PC-9 (cell line): ENCODE results near the gene BFSP2. TPM values are rescaled to one million over a fixed set of nuclear protein-coding genes. Genes with fewer than 3 reads are reported as not detected.

Experiments used
- BruUV-seq: library from RNA; stranded (reverse); fragments of 400-500 nt; replicated peaks from 2 replicates; lab custom pipeline; 2021; lab: Mats Ljungman, UMichigan
- CTCF ChIA-PET: fragments of 300-600 bp; sonication (Branson Sonifier 250); formaldehyde crosslinking; loops from one replicate; lab custom pipeline; 2022; ENCODE audit warnings: antibody characterized with exemption; lab: Charles Lee
- POLR2A ChIA-PET: fragments of 300-600 bp; sonication (Branson Sonifier 250); formaldehyde crosslinking; loops from one replicate; lab custom pipeline; 2022; ENCODE audit warnings: antibody characterized with exemption; ENCODE audit not compliant: unreplicated experiment; lab: Charles Lee
- DNase-seq, 2 experiments: peaks; one replicate each; pipeline versions ENCODE4 v3.0.0 to v3.0.0-alpha.2; 2015 to 2022; ENCODE audit warnings: mixed read lengths in 1 of 2
- H2AFZ ChIP-seq: fragments of 200-600 bp; sonication (generic); 2 replicates; pipeline ENCODE4 v1.8.1; 2017; ENCODE audit warnings: antibody characterized with exemption
- H3F3A ChIP-seq: fragments of 200-600 bp; sonication (generic); 2 replicates; pipeline ENCODE4 v1.8.1; 2017; ENCODE audit warnings: antibody characterized with exemption, mild to moderate bottlenecking, low read depth; ENCODE audit not compliant: insufficient read depth
- H3K27ac ChIP-seq: fragments of 200-600 bp; sonication (generic); 2 replicates; pipeline ENCODE4 v1.6.1; 2016; ENCODE audit warnings: mixed run types
- H3K27me3 ChIP-seq: fragments of 200-600 bp; sonication (generic); 2 replicates; pipeline ENCODE4 v1.6.1; 2016; ENCODE audit warnings: low read depth, mixed run types; ENCODE audit not compliant: insufficient read depth
- H3K36me3 ChIP-seq: fragments of 200-600 bp; sonication (generic); 2 replicates; pipeline ENCODE4 v1.6.1; 2016; ENCODE audit warnings: low read depth, mixed run types
- H3K4me1 ChIP-seq: fragments of 200-600 bp; sonication (generic); replicated peaks from 2 replicates; pipeline ENCODE4 v1.6.1; 2016; ENCODE audit warnings: mixed run types; ENCODE audit not compliant: insufficient read depth
- H3K4me2 ChIP-seq: fragments of 200-600 bp; sonication (generic); 2 replicates; pipeline ENCODE4 v1.6.1; 2017; ENCODE audit warnings: mixed run types
- H3K4me3 ChIP-seq: fragments of 200-600 bp; sonication (generic); 2 replicates; pipeline ENCODE4 v1.6.1; 2016; ENCODE audit warnings: mixed run types
- H3K79me2 ChIP-seq: fragments of 200-600 bp; sonication (generic); 2 replicates; pipeline ENCODE4 v1.6.1; 2017; ENCODE audit warnings: low read depth, mixed run types
- H3K9me2 ChIP-seq: fragments of 200-600 bp; sonication (generic); 2 replicates; pipeline ENCODE4 v1.8.1; 2017; ENCODE audit warnings: mild to moderate bottlenecking; ENCODE audit not compliant: insufficient read depth
- H3K9me3 ChIP-seq: fragments of 200-600 bp; sonication (generic); 2 replicates; pipeline ENCODE4 v1.8.1; 2016; ENCODE audit warnings: low read depth; ENCODE audit not compliant: insufficient read depth
- H4K20me1 ChIP-seq: fragments of 200-600 bp; sonication (generic); 2 replicates; pipeline ENCODE4 v1.8.1; 2017; ENCODE audit not compliant: insufficient read depth
- EZH2 ChIP-seq: fragments of 200-600 bp; sonication (generic); IDR thresholded peaks from 2 replicates; pipeline ENCODE4 v1.8.0; 2017; ENCODE audit warnings: antibody characterized with exemption, low read depth
- intact Hi-C: fragments of 100-400 bp; cut with micrococcal nuclease; formaldehyde crosslinking; loops from one replicate; pipeline ENCODE4 v1.10.0; 2022; ENCODE audit not compliant: unreplicated experiment
- total RNA-seq: library from RNA; stranded (reverse); gene quantifications from 2 replicates; pipeline ENCODE4 v1.2.3, GENCODE V29; 2021
- TF ChIP-seq, protein P1 (sequence below): fragments of 200-600 bp; sonication (generic); conservative IDR thresholded peaks from 2 replicates; pipeline ENCODE4 v1.6.1; 2017; ENCODE audit warnings: mixed run types, antibody characterized with exemption, mild to moderate bottlenecking, moderate library complexity

BFSP2 gene
- total RNA-seq, 1 experiment from 2014 or later: not detected

GRCh38 chr3:133396906-133397305 is 3.0 kb upstream of the BFSP2 start:
- Histone ChIP-seq H3K27ac (no peak overlapping the region), H3K9me2 (no peaks in the 10 kb centered on the region)

DNA sequence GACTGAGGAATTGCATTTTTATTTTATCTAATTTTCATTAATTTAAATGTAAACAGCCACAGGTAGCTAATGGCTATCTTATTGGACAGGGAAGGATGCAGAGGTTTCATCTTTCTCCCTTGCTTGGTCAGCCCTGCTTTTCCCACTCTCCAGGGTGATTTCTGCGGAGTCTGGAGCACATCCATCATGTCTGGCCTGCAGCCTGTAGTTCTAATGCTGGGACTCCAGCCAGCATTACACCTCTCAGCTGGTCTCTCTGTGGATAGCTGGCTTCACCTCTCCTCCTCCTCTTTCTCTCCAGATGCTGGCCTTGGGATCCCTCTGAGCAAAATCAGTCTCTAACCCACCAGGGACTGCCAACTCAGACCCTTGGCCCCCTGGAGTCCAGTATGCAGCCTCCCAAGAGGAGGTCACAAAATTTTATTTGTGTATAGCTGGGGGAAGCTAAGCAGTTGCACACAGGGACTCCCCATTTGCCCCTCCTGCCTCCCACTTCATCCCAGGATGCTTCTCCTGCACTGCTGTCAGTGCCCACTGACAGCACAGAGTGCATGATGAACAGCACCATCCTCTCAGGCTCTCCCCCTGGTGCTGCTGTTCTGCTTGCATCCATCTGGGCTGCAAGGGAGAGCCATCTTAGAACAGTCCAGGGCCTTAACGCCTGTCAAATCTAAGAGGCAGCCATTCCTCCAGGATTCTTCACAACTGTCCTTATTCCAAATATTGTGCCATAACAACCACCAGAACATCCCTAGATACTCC is 1.7 kb downstream of the BFSP2 start:
- Histone ChIP-seq H3K27ac (no peak overlapping the region), H3K4me3 (no peak overlapping the region), H3K4me2 (no peak overlapping the region), H3K9me2 (no peaks in the 10 kb centered on the region), H3F3A (no peaks in the 10 kb centered on the region), H4K20me1 (no peaks in the 10 kb centered on the region), H3K27me3 (peaks cover 54% of the 10 kb centered on the region), H3K36me3 (no peaks in the 10 kb centered on the region), H3K79me2 (no peaks in the 10 kb centered on the region), H2AFZ (no peak overlapping the region), H3K9me3 (no peaks in the 10 kb centered on the region), H3K4me1 (no peaks in the 10 kb centered on the region)
- intact Hi-C loops: no loop called here
- CTCF ChIA-PET: no interaction called here
- POLR2A ChIA-PET: no interaction called here
- BruUV-seq: no TSS peak
- TF ChIP-seq EZH2: no peak
- TF ChIP-seq, protein P1, sequence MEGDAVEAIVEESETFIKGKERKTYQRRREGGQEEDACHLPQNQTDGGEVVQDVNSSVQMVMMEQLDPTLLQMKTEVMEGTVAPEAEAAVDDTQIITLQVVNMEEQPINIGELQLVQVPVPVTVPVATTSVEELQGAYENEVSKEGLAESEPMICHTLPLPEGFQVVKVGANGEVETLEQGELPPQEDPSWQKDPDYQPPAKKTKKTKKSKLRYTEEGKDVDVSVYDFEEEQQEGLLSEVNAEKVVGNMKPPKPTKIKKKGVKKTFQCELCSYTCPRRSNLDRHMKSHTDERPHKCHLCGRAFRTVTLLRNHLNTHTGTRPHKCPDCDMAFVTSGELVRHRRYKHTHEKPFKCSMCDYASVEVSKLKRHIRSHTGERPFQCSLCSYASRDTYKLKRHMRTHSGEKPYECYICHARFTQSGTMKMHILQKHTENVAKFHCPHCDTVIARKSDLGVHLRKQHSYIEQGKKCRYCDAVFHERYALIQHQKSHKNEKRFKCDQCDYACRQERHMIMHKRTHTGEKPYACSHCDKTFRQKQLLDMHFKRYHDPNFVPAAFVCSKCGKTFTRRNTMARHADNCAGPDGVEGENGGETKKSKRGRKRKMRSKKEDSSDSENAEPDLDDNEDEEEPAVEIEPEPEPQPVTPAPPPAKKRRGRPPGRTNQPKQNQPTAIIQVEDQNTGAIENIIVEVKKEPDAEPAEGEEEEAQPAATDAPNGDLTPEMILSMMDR: no peak
- no peak for DNase-seq

More at GRCh38 chr3:133396906-133397305, 3.0 kb upstream of the BFSP2 start:
- intact Hi-C loops: no loop called here
- ChIA-PET CTCF (no interaction called here), POLR2A (no interaction called here)
- H3F3A ChIP-seq: no peaks in the 10 kb centered on the region
- TF ChIP-seq EZH2: no peak
- no peak overlapping the region for H3K4me3 ChIP-seq
- no peaks in the 10 kb centered on the region for H4K20me1 ChIP-seq
- H3K79me2 ChIP-seq: no peaks in the 10 kb centered on the region
- DNase-seq: no peak
- no peak overlapping the region for H2AFZ ChIP-seq
- no peaks in the 10 kb centered on the region for H3K36me3 ChIP-seq
- peaks cover 64% of the 10 kb centered on the region for H3K27me3 ChIP-seq
- H3K9me3 ChIP-seq: no peaks in the 10 kb centered on the region
- no peaks in the 10 kb centered on the region for H3K4me1 ChIP-seq
- no TSS peak for BruUV-seq
- no peak overlapping the region for H3K4me2 ChIP-seq

DNA sequence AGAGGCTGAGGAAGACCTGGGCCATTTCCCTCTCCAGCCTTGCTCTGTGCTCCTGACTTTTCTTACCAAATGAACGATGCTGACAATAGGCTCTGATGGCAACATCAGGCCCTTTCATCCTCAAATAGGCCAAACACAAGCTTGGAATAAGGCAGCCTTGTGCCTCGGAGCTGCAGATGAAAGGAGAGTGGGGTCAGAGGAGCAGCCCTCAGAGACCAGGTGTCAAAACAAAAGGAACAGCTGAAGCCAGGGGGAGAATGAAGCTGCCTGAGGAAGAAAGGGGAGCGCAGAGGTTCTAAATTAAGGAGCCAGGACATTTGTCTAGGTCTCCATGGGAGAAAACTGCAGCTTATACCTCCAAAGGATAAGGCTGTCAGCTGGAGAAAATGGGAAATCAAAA is 5.1 kb downstream of the BFSP2 start:
- POLR2A ChIA-PET: no interaction called here
- peaks cover 48% of the 10 kb centered on the region for H3K27me3 ChIP-seq
- H4K20me1 ChIP-seq: no peaks in the 10 kb centered on the region
- no TSS peak for BruUV-seq
- CTCF ChIA-PET: no interaction called here
- TF ChIP-seq EZH2: no peak
- TF ChIP-seq, protein P1: no peak
- H3K4me3 ChIP-seq: no peak overlapping the region
- H3K4me1 ChIP-seq: no peaks in the 10 kb centered on the region
- no peak for DNase-seq
- no peak overlapping the region for H3K4me2 ChIP-seq
- H3K79me2 ChIP-seq: no peaks in the 10 kb centered on the region
- intact Hi-C loops: no loop called here
- no peaks in the 10 kb centered on the region for H3K9me3 ChIP-seq
- no peaks in the 10 kb centered on the region for H3K36me3 ChIP-seq
- no peaks in the 10 kb centered on the region for H3F3A ChIP-seq
- H3K27ac ChIP-seq: no peak overlapping the region
- H2AFZ ChIP-seq: no peak overlapping the region
- no peaks in the 10 kb centered on the region; the same call in 1 of the 2 replicates for H3K9me2 ChIP-seq
